HEK293 (cell line): ENCODE results near the gene FXR1.

Experiments used
- BCL6B ChIP-seq: fragments of 450-650 bp; formaldehyde crosslinking; IDR thresholded peaks from 2 replicates; pipeline ENCODE4 v1.5.1; 2017; ENCODE audit warnings: missing biosample characterization, missing genetic modification characterization
- YY1 ChIP-seq: fragments of 450-650 bp; formaldehyde crosslinking; IDR thresholded peaks from 2 replicates; pipeline ENCODE4 v1.5.1; 2018; ENCODE audit warnings: missing biosample characterization, missing genetic modification characterization
- YY2 ChIP-seq: fragments of 450-650 bp; formaldehyde crosslinking; IDR thresholded peaks from 2 replicates; pipeline ENCODE4 v1.5.1; 2016; ENCODE audit warnings: missing biosample characterization, missing genetic modification characterization
- ZNF341 ChIP-seq: fragments of 450-650 bp; formaldehyde crosslinking; IDR thresholded peaks from 2 replicates; pipeline ENCODE4; 2016; ENCODE audit warnings: low read depth, missing biosample characterization, missing genetic modification characterization
- ZNF549 ChIP-seq: fragments of 450-650 bp; IDR thresholded peaks from 2 replicates; pipeline ENCODE4 v1.5.1; 2018; ENCODE audit warnings: missing biosample characterization, missing genetic modification characterization, mild to moderate bottlenecking, inconsistent platforms, moderate library complexity
- ZNF600 ChIP-seq: fragments of 450-650 bp; formaldehyde crosslinking; IDR thresholded peaks from 2 replicates; pipeline ENCODE4 v1.5.1; 2016; ENCODE audit warnings: missing biosample characterization, missing genetic modification characterization
- ZNF629 ChIP-seq: fragments of 450-650 bp; formaldehyde crosslinking; IDR thresholded peaks from 2 replicates; pipeline ENCODE4 v1.5.1; 2017; ENCODE audit warnings: missing biosample characterization, missing genetic modification characterization
- ZNF660 ChIP-seq: fragments of 450-650 bp; IDR thresholded peaks from 2 replicates; pipeline ENCODE4 v1.5.1; 2018; ENCODE audit warnings: missing biosample characterization, mild to moderate bottlenecking, missing genetic modification characterization
- ZNF792 ChIP-seq: fragments of 450-650 bp; formaldehyde crosslinking; IDR thresholded peaks from 2 replicates; pipeline ENCODE4 v1.5.1; 2016; ENCODE audit warnings: missing biosample characterization, missing genetic modification characterization
- TF ChIP-seq, protein P1 (sequence below): fragments of 450-650 bp; formaldehyde crosslinking; IDR thresholded peaks from 2 replicates; pipeline ENCODE4 v1.5.1; 2016; ENCODE audit warnings: missing biosample characterization, missing genetic modification characterization

DNA sequence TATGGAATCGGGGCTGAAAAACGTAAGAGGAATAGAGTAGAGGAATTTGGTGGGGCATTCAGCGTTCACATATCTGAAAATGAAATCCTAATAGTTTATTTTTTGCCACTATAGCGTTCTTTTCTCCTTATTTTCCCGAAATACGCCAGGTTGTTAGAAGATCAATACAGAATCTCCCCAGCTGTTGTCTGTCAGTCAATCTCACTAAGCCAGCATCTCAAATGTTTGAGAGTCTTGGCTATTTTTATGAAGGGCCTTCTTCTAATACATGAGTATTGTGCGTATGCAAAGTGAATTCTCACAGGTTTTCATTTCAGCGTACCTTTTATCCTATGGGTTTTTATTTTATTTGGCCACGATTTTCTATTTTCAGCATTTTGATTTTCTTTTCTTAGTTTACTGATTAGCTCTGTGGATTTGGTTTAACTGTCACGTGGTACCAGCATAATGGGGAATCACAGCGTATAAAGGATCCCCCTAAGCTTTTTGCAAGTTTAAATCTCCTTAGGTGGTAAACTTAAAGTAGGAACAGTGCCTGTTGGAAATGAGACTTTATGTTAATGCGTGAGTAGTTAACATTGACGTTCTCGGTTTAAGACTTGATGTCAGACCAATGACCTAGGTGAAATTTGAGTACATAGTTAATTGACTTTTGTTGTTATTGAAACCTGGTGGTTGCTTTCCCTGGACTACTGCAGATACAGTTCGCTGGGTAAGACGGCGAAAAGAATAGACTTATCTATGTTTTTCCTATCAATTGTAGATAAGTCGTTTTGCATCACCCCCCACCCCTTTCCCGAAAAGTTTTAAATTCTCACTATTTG is 1.3 kb downstream of the FXR1 start:
- TF ChIP-seq YY1 (tag by site-specific recombination) (no peak), YY2 (tag by site-specific recombination) (no peak), ZNF629 (tag by site-specific recombination) (peak; percentile 96), BCL6B (tag by site-specific recombination) (no peak), ZNF792 (no peak), ZNF341 (tag by site-specific recombination) (no peak), ZNF600 (no peak), ZNF660 (tag by site-specific recombination) (no peak), ZNF549 (tag by site-specific recombination) (no peak)
- TF ChIP-seq, protein P1, sequence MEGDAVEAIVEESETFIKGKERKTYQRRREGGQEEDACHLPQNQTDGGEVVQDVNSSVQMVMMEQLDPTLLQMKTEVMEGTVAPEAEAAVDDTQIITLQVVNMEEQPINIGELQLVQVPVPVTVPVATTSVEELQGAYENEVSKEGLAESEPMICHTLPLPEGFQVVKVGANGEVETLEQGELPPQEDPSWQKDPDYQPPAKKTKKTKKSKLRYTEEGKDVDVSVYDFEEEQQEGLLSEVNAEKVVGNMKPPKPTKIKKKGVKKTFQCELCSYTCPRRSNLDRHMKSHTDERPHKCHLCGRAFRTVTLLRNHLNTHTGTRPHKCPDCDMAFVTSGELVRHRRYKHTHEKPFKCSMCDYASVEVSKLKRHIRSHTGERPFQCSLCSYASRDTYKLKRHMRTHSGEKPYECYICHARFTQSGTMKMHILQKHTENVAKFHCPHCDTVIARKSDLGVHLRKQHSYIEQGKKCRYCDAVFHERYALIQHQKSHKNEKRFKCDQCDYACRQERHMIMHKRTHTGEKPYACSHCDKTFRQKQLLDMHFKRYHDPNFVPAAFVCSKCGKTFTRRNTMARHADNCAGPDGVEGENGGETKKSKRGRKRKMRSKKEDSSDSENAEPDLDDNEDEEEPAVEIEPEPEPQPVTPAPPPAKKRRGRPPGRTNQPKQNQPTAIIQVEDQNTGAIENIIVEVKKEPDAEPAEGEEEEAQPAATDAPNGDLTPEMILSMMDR (tag by site-specific recombination), result no peak
